CD4-positive, alpha-beta T cell treated with Interferon alpha-2 for 1 hour (primary cell): ENCODE data around the gene KLHL41.

Experiments
- DNase-seq, 2 donors: peaks; one replicate each; pipeline ENCODE4 v3.0.0-alpha.2; 2020 to 2022

The KLHL41 gene

DNA sequence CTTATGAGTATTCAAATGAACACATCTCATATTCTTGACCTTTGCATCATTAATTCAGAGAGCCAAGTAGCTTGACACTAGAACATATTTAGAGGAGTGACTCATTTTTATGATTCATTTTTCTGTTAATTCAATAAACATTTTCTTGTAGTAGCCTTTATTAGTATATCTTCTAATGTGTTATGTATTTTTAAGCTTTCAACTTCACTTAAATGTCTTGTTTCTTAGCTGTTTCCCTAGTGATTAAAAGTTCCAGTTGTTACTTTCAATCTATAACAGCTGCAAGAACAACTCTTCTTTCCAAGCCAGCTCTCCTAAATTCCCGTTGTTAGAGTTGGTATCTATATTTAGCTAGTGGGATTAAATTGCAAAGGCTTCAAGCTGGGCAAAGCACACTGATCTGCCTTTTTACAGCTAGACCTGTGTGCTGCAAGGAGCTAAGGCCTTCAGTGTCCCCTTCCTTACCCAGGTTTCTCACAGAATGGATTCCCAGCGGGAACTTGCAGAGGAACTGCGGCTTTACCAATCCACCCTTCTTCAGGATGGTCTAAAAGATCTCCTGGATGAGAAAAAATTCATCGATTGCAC lies at the start of gene KLHL41:
Gene KLHL41, plus strand, starts transcription at position 405 of the 588 bp plus-strand sequence. Its CDS starts 77 bp downstream, at position 482.
- DNase-seq = no peak

DNA sequence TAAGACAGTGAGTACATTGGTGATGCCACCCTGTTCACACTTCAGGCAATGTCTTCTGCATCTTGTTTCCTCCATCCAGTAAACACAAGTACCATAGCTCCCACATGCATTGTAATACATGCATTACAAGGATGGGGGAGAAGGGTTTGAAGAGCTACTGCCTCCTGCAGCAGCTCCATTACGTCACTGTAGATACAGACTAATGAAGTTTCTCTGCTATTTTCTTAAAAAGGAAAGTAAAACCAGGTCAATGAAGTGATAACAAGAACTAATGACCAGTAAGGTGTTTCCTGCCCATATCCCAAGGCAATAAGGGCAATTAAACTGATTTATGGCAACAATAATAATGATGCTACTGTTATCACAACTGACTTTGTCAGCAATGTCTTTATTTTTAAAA lies 48.4 kb upstream of the KLHL41 start:
- no peak for DNase-seq

DNA sequence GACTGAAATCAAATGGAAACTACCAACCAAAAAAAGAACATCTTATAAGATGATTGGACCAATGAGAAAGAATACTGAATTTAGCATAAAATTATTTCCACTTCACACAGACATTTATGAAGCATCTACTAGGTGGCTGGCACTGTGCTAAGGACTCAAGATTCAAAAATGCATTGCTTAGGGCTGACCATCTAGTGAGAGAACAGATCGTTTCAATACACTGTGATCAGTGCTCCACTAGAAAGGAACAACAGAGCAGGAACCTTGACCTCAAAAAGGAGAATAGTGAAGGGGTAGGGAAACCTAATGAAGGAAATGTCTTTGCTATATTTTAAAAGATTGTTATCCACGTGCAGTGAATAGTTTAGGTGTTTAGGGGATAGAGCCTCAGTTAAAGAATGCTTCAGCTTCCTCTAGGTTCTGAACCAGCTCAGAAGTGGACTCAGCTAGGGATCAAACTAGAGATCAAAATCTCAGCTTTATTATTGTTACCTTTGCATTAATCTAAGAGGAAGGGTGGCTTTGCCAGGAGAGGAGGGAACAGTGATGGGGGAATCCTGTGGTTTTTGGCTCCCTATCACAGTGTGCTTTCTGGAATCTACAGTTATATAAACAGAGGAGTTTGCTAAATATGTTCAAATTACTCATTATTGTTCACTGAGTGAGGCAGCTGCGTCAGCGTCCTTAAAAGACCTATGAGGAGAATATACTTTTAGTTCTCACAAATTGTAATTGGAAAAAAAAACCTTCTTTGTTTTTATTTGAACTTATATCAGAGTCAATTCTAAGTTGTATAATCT lies 46.4 kb upstream of the KLHL41 start:
- DNase-seq = no peak

DNA sequence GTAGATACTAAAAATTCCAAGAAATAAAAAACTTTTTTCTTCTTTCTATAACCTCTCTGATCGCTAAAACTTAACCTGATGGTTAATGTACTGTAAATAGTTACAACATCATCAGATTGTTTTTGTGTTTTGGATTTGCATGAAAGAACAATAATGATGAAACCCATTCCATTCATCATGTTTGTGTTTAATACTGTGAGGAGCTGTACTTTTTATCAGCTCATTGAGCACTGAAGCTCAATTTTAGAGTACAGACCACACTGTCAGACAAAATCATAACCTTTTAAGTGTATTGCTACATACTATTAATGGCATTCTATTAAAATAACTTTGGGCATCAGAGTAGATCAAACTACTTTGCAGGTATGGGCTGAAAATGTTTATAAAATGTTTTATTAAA lies 45.0 kb upstream of the KLHL41 start:
- DNase-seq = no peak

DNA sequence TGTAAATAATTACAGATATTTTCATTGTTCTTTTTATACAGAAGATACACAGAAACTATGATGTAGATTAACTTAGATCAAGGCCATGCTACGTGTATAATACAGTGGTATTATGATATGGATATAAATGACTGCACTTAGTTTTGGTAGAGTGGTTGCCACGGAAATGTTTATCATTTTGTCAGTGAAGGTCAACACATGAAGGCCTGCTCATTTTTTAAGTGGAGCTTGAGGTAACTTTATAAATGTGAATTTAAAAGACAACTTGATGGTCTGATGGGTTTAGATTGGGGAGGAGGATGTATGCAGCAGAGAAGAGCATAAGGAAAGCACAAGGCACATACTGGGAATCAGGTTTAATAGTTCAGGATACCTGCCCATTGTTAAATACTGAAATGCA lies 44.6 kb upstream of the KLHL41 start:
- DNase-seq = no peak

DNA sequence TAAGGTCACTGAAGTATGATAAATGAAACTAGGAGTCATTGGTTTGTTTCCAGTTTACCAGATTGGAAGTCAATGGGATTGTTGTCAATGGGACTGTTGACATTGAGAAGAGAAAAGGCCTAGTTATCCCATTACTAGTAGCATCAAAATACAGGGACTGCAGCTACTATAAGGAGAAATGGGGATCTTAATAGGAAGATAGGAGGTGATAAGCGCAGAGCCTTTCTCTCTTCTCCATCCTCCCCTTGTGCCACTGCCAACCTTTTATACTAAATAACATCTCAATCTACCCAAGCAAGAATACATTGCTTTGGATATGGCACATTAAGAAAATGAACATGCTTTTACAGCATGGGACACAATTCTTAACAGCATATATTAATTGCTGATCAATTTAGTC lies 40.7 kb upstream of the KLHL41 start:
- no peak for DNase-seq

DNA sequence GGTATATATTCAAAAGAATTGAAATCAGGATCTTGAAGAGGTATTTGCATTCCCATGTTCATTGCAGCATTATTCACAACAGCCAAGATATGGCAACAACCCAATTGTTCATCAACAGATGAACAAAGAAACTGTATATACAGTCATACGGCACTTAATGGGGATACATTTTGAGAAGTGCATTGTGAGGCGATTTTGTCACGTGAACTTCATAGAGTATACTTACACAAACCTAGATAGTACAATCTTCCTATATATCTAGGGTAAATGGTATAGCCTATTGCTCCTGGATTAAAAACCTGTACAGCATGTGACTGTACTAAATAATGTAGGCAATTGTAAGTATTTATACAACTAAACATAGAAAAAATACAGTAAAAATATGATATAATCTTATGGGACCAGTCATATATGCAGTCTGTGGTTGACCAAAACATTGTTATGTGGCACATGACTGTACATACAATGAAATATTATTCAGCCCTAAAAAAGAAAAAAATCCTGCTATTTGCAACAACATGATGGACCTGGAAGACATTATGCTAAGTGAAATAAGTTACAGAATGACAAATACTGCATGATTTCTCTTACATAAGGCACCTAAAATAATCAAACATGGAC lies 39.4 kb upstream of the KLHL41 start:
- no peak for DNase-seq

DNA sequence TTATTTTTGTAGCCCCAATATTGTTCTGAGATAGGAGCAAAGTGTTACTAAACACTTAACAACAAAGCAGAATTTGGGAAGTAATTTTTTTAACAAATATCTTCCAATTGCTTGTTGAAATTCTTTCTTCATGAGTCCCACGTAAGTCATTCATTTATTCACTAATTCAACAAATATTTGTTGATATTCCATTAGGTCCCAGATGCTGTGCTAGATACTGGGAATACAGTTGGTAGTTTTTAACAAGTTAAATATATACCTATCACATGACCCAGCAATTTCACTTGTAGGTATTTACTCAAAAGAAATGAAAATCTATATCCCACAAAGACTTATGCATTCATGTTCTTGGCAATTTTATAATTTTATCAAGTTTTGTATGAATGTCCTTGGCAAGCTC lies 37.3 kb upstream of the KLHL41 start:
- no peak for DNase-seq

DNA sequence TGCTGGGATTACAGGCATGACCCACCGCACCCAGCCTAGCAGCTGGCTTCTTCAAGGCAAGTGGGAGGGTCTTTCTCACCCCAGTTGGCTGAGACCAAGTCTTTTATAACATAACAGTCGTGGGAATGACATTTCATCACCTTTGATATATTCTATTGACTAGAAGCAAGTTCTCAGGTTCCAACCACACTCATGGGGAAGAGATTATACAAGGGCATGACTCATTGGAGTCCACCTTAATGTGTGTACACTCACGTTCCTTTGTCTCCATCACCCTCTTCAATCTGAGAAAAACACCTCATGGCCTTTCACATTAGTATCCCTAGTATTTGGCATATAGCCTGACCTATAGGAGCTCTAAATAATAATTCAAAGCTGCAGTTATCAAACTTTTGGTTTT lies 33.0 kb upstream of the KLHL41 start:
- DNase-seq = no peak

DNA sequence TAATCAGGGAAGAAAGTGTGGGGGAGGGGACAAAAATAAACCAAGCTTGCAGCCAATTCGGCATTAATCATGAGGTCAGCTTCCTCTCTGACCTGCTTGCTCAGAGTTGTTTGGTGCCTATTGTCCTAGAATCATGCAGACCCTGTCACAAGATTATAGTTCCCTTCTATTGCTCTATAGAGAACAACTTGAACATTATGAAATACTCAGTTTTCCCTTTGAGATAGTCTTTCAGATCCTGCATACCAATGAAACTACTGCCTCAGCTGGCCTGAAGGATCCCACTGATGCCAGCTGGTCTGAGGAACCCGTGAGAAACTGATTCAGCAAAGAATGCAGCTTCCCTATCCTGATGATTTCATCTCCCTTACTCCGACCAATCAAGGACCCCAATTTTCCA lies 31.2 kb upstream of the KLHL41 start:
- DNase-seq = no peak

DNA sequence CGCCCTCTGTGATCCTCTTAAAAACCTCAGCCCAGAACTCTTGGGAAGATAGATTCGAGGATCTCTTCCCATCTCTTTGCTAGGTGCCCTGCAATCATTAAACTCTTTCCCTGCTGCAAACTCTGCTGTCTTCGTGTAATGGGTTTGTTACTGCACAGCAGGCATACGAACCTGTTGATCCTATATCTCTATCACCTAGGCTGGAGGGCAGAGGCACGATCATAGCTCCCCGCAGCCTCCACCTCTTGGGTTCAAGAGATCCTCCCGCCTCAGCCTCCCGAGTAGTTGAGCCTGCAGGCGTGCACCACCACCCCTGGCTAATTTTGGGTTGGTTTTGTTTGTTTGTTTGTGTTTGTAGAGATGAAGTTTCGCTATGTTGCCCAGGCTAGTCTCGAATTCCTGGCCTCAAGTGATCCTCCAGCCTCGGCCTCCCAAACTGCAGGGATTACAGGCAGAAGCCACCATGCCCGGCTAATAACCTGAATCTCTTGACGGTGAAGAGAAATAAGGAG lies 30.7 kb upstream of the KLHL41 start:
- no peak for DNase-seq

DNA sequence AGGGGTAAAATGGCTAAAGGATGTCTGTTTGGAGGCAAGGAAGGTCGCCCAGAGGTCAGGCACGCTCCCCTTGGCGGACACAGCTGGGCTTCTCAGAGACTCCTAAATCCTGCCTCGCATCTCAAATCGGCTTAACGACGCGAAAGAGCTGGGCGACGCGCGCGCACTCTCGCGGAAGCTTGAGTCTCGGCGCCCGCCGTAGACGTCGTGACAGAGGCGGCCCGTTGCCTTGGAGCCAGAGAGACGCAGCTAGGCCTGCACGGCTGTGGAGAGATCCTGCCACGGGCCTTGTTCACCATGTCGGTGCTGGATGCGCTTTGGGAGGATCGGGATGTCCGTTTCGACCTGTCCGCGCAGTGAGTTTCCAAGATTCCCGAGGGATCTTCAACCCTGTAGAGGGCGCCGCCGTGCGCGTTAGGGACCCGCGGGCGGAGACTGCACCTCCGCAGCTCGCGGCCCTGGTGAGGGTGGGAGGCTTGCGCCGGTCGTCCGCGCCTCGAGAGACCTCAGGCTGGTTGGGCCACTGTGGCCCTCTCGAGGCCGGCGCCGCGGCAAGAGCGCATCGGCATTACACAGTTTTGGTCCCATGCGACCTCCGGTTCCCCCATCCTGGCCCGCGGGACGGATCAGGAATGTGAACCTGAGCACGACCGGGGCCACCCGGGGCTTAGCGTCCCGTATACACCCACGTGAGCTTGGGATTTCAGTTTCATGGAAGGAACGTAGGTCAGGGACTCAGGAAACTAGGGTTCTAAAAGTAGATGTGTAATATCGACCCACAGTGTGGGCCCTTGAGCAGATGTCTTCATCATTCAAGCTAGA lies 30.0 kb upstream of the KLHL41 start, which contains the start of gene BBS5:
Gene BBS5, plus strand, starts transcription at position 238 of the 822 bp plus-strand sequence. Its CDS starts 60 bp downstream, at position 298.
- peak; percentile 60 to 76 for DNase-seq

DNA sequence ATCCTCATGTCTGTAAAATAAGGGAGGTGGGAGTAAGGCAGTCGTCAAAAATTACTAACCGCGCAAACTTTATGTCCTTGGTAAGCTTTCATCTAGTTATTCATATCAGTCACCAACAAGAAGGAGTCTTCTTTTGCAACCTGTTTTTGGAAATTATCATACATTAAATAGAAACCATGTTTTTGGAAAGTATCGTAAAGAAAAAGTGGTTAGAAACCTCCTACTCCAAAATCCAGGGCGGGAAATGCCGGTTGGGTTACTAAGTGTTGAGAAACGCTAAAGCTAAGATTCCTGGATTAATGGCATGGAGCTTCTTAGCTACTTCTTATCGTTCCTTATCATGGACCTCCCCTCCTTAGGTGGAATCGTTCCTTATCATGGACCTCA lies 29.4 kb upstream of the KLHL41 start:
- DNase-seq = no peak

DNA sequence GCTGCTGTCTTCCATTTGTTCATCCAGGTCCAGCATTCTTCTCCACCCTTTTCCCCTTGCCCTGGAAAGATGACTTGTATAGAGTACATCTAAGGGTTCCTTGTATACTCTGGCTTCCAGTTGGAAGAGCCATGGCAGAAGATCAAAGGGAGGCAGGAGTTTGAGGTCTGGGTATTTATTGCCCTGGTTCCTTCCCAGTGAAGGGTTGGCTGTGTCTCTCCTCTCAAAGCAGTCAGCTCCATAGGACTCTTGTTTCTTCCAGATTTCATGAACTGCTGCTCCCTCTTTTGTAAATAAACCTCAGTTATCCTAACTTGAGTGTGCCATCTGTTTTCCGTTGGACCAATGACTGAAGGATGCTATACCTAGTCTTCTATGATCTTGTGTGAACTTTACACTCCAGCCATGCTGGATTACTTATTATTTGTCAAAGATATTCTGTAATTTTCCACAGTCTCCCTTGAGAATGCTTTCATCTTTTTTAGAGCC lies 23.8 kb upstream of the KLHL41 start:
- no peak for DNase-seq

DNA sequence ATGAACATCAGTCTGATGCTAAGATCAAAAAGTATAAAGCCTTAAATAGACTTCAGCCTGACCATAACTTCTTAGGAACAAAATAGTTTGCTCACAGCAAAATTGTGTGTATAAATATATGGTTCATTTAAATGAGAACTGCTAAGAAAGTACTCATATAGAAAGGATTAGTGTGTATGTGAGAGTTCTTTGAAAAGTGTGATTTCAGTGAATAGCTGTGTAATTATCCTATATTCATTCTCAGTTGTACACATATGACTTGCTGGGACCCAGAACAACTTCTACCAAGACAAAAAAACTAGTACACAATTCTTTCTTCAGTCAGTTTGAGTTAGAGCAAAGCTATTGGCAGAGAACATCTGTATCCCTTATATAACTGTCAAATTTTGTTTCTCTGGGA lies 23.0 kb upstream of the KLHL41 start:
- DNase-seq = no peak

DNA sequence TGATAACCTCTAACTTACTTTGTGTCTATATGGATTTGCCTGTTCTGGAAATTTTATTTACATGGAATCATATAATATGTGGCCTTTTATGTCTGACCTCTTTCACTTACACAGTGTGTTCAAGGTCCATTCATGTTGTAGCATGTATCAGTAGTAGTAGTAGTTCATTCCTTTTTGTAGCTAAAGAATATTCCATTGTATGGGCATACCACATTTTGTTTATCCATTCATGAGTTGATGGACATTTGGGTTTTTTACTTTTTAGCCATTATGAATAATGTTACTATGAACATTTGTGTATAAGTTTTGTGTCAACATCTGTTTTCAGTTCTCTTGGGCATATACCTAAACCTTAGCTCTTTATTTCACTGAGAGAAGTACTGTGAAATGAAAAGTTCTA lies 18.7 kb upstream of the KLHL41 start:
- no peak for DNase-seq

DNA sequence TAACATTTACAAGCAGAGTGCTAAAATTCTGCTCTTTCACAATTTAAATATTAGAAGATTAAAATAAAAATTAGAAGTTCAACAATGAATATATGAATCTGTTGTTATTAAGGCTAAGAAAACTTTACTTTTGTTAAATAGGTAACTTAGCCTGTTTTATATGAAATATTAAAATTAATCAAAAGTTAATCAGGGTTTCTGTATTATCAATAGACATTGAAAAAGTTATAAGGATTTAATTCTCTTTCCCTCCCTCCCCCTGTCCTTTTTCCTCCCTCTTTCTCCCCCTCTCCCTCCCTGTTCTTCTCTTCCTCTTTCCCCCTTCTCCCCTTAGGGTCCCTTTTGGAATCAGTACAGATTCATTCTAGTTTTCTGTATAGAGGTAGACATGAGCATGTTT lies 18.1 kb upstream of the KLHL41 start:
- no peak for DNase-seq

DNA sequence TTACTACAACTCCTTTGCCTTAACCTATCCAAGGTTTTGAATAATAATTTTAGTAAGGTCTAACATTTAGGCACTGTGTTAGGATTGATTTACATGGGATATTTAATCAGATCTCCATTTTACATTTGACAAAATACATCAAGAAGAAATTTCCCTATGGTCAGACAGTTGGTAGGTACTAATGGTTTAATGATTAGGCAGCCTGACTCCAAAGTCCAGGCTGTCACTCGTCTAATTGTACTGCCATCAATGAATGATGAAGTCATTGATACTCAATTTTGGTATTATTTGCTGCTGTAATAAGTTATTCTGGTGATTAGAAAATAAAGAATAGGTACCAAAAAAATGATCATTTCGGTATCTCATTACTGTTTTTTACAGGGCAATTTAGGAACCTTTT lies 16.1 kb upstream of the KLHL41 start:
- no peak for DNase-seq

DNA sequence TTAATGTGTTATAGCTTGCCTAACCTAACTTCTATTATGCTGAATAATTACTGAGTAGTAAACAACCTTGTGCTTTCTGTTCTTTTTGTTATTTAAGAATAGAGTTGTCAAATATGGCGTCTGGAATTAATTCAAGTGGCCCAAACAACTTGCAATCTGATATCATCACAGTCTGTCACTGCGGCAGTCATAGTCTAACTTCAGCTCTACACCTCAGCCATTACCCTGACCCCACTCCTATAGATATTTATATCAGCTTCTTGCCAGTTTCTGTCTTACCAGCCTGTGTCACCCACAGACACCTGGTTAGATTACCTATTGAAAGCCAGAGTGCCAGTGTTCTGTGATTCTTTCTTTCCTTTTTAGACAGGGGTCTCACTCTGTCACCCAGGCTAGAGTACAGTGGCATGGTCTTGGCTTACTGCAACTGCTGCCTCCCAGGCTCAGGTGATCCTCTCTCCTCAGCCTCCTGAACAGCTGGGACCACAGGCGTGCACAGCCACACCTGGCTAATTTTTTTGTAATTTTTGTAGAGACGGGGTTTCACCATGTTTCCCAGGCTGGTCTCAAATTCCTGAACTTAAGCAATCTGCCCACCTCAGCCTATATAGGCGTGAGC lies 14.1 kb upstream of the KLHL41 start:
- DNase-seq = no peak

DNA sequence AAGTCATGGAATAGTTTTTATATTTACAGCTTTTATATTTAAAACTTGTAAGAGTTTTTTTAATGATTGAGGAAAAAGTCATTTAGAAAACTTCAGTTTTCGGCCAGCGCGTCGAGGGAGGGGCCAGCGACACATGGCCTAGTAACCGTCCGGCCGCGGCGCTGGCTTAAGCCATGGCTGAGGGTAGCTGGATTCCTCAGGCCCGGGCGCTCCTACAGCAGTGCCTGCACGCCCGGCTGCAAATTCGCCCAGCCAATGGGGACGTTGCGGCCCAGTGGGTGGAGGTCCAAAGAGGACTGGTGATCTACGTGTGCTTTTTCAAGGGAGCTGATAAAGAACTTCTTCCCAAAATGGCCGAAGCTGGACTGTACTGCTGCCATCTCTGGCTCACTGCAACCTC lies 4.9 kb upstream of the KLHL41 start:
- no peak for DNase-seq

DNA sequence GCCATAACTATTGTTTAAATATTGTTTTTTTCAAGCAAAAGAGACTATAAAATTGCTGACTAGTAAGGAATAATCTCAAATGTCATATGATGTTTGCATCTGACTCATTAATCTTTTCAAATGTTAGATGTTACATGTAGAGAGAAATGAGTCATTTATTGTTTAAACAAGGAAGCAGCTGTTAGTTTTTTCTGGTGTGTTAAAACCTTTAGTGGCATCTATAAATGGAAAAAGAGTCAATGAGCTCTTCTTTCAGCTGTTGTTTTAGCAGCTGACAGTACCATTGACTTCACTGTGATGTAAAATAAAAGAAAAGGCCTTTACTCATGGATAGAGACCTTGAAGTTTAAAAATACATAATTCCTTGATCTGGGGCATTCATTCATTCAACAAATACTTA lies 1.8 kb upstream of the KLHL41 start:
- DNase-seq = no peak

DNA sequence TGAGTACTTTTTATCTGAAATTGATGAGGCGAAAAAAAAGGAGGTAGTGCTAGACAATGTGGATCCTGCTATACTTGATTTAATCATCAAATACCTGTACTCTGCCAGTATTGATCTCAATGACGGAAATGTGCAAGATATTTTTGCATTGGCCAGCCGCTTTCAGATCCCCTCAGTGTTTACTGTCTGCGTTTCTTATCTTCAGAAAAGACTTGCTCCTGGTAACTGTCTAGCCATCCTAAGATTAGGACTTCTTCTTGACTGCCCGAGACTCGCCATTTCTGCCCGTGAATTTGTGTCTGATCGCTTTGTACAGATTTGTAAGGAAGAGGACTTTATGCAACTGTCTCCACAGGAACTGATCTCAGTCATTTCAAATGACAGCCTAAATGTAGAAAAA lies 453 bp downstream of the KLHL41 start:
- no peak for DNase-seq

DNA sequence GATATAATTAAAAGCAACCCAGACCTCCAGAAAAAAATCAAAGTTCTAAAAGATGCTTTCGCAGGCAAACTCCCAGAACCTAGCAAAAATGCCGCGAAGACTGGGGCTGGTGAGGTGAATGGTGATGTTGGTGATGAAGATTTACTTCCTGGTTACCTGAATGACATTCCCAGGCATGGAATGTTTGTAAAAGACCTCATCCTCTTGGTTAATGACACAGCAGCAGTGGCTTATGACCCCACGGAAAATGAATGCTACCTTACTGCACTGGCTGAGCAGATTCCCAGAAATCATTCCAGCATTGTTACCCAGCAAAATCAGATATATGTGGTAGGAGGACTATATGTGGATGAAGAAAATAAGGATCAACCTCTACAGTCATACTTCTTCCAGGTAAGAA lies 994 bp downstream of the KLHL41 start:
- DNase-seq = no peak
